Measurements from ENCODE around the gene RCBTB2. TPM values are rescaled to one million over a fixed set of nuclear protein-coding genes. Genes with fewer than 3 reads are reported as not detected.

RCBTB2 gene
- total RNA-seq, 2 experiments from 2014 or later, result 17.0 to 22.5 TPM

GRCh38 chr13:48559638-48560320 lies 26.9 kb upstream of the RCBTB2 start:
- no peak overlapping the region for H3K27ac Mint-ChIP-seq
- ATAC-seq (no peak), DNase-seq (no peak)
- CTCF ChIA-PET, result interaction anchor here (7.0 kb wide), 1 partner anchor 20 kb away, joined by 42 read pairs; no protein-coding TSS in a partner anchor
- peaks cover 17% of the 10 kb centered on the region for H3K27me3 Mint-ChIP-seq
- H3K4me3 Mint-ChIP-seq, result no peak overlapping the region
- H3K4me1 Mint-ChIP-seq, result peaks cover 63% of the 10 kb centered on the region
- H3K9me3 Mint-ChIP-seq (ENCODE audit: low read depth), result peaks cover 25% of the 10 kb centered on the region
- H3K36me3 Mint-ChIP-seq, result peaks cover 55% of the 10 kb centered on the region

GRCh38 chr13:48556817-48557216 lies 23.9 kb upstream of the RCBTB2 start:
- CTCF ChIA-PET, result interaction anchor here (0.7 kb wide), 2 partner anchors 13 to 205 kb away, joined by 3 read pairs; no protein-coding TSS in a partner anchor
- Mint-ChIP-seq H3K4me1 (peaks cover 36% of the 10 kb centered on the region), H3K9me3 (ENCODE audit: low read depth) (peaks cover 34% of the 10 kb centered on the region), H3K27me3 (peaks cover 9% of the 10 kb centered on the region), H3K4me3 (no peak overlapping the region), H3K27ac (no peak overlapping the region), H3K36me3 (peaks cover 63% of the 10 kb centered on the region)
- no peak for DNase-seq
- no peak for ATAC-seq

GRCh38 chr13:48555441-48555840 lies 22.6 kb upstream of the RCBTB2 start:
- DNase-seq, result no peak
- Mint-ChIP-seq H3K27me3 (peaks cover 9% of the 10 kb centered on the region), H3K4me3 (no peak overlapping the region), H3K9me3 (ENCODE audit: low read depth) (peaks cover 40% of the 10 kb centered on the region), H3K27ac (no peak overlapping the region), H3K4me1 (peaks cover 23% of the 10 kb centered on the region), H3K36me3 (peaks cover 71% of the 10 kb centered on the region)
- no peak for ATAC-seq
- CTCF ChIA-PET, result no interaction called here

- peaks cover 29% of the 10 kb centered on the region for H3K9me3 Mint-ChIP-seq (ENCODE audit: low read depth)
- no peak for DNase-seq
- no peaks in the 10 kb centered on the region for H3K4me1 Mint-ChIP-seq
- no peaks in the 10 kb centered on the region for H3K27me3 Mint-ChIP-seq
- CTCF ChIA-PET, result interaction anchor here (1.2 kb wide), 1 partner anchor 9 kb away, joined by 5 read pairs; no protein-coding TSS in a partner anchor
- ATAC-seq, result no peak
- no peak overlapping the region for H3K27ac Mint-ChIP-seq
- peaks cover 47% of the 10 kb centered on the region for H3K36me3 Mint-ChIP-seq
- H3K4me3 Mint-ChIP-seq, result no peak overlapping the region
Measured at GRCh38 chr13:48551329-48551728, 18.4 kb upstream of the RCBTB2 start.

DNA sequence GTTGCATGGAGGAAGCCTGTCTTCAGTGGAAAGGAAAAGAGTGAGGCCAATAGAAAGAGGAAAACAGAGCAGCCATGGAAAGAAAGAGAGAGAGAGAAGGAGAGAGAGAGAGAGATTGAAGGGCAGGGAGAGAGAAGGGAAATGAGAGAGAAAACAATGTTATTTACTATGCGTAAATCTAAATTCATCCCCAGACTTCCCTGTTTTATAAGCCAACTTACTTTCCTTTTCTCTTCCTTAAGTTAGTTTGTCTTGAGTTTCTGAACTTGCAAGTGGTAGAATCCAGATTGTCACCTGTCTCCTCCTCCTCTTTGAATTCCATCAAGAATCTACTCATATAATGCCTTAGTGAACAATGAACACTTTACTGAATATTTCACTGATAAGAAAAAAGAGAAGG lies 16.8 kb upstream of the RCBTB2 start:
- H3K27ac Mint-ChIP-seq, result no peak overlapping the region

DNA sequence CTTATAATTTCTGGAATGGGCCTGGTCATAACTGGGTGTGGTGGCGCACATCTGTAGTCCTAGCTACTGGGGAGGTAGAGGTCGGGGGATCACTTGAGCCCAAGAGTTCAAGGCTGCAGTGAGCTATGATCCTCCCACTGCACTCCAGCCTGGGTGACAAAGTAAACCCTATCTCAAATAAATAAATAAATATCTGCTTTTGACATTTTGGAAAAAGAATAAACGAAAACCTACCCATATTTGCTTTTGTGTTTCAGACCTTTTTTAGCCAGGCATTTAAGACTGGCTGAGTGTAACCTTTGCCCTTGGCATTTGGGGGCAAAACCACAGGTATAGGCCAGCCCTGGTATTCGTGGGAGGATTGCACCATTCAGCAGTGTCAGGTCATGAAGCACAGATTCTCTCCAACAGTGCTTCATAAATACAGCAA lies 14.8 kb upstream of the RCBTB2 start:
- Mint-ChIP-seq H3K36me3 (peaks cover 34% of the 10 kb centered on the region), H3K27me3 (peaks cover 5% of the 10 kb centered on the region), H3K4me1 (no peaks in the 10 kb centered on the region), H3K27ac (no peak overlapping the region), H3K4me3 (no peak overlapping the region), H3K9me3 (ENCODE audit: low read depth) (peaks cover 19% of the 10 kb centered on the region)
- ATAC-seq (no peak), DNase-seq (no peak)
- CTCF ChIA-PET, result interaction anchor here (0.6 to 1.0 kb wide), 2 partner anchors 33 to 171 kb away, joined by 3 read pairs; no protein-coding TSS in a partner anchor

More for the DNA sequence above, 16.8 kb upstream of the RCBTB2 start:
- Mint-ChIP-seq H3K4me1 (no peaks in the 10 kb centered on the region), H3K4me3 (no peak overlapping the region), H3K36me3 (peaks cover 39% of the 10 kb centered on the region), H3K27me3 (no peaks in the 10 kb centered on the region), H3K9me3 (ENCODE audit: low read depth) (peaks cover 22% of the 10 kb centered on the region)
- DNase-seq (no peak), ATAC-seq (no peak)
- CTCF ChIA-PET, result no interaction called here

- ATAC-seq, result no peak
Measured at GRCh38 chr13:48545608-48546007, 12.7 kb upstream of the RCBTB2 start.

GRCh38 chr13:48542581-48543341 lies 9.9 kb upstream of the RCBTB2 start:
- no peaks in the 10 kb centered on the region for H3K4me1 Mint-ChIP-seq

More at GRCh38 chr13:48545608-48546007, 12.7 kb upstream of the RCBTB2 start:
- Mint-ChIP-seq H3K9me3 (ENCODE audit: low read depth) (peaks cover 6% of the 10 kb centered on the region), H3K36me3 (peaks cover 23% of the 10 kb centered on the region), H3K27ac (no peak overlapping the region), H3K4me1 (no peaks in the 10 kb centered on the region), H3K27me3 (peaks cover 5% of the 10 kb centered on the region), H3K4me3 (no peak overlapping the region)
- DNase-seq, result no peak
- CTCF ChIA-PET, result interaction anchor here (1.4 kb wide), 1 partner anchor 11 kb away, joined by 4 read pairs; no protein-coding TSS in a partner anchor

DNA sequence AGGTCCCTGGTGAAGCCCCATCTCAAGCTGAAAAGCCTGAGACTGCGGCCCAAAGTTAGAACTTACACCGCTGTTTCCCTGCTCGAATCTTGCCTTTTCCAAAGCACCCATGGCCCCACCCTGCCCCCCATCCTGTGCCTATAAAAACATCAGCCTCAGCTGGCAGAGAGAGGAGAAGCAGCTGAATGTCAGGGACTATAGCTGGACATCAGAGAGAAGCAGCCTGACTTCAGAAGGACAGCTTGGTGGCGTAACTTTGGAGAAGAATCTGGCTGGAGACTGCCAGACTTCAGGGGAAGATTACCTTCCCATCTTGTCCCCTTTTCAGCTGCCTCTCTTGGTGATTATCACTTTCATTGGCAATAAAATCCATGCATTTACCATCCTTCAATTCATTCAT lies 9.3 kb upstream of the RCBTB2 start:
- H3K27me3 Mint-ChIP-seq, result peaks cover 5% of the 10 kb centered on the region
- CTCF ChIA-PET, result interaction anchor here (1.2 to 1.3 kb wide), 3 partner anchors 10 to 16 kb away, joined by 3 to 5 read pairs (median 4); partner anchors contain the start of gene RCBTB2
- peaks cover 18% of the 10 kb centered on the region for H3K36me3 Mint-ChIP-seq
- H3K4me1 Mint-ChIP-seq, result no peaks in the 10 kb centered on the region
- ATAC-seq (no peak), DNase-seq (no peak)
- no peak overlapping the region for H3K4me3 Mint-ChIP-seq
- H3K27ac Mint-ChIP-seq, result no peak overlapping the region
- H3K9me3 Mint-ChIP-seq (ENCODE audit: low read depth), result peaks cover 3% of the 10 kb centered on the region

More at GRCh38 chr13:48542581-48543341, 9.9 kb upstream of the RCBTB2 start:
- Mint-ChIP-seq H3K36me3 (peaks cover 14% of the 10 kb centered on the region), H3K27me3 (peaks cover 5% of the 10 kb centered on the region), H3K9me3 (ENCODE audit: low read depth) (peaks cover 3% of the 10 kb centered on the region), H3K27ac (no peak overlapping the region), H3K4me3 (no peak overlapping the region)
- CTCF ChIA-PET, result interaction anchor here (1.2 to 1.3 kb wide), 3 partner anchors 9 to 15 kb away, joined by 3 to 5 read pairs (median 4); partner anchors contain the start of gene RCBTB2
- ATAC-seq, result no peak
- no peak for DNase-seq

GRCh38 chr13:48539550-48539949 lies 6.7 kb upstream of the RCBTB2 start:
- Mint-ChIP-seq H3K27me3 (peaks cover 5% of the 10 kb centered on the region), H3K27ac (no peak overlapping the region), H3K36me3 (peaks cover 25% of the 10 kb centered on the region), H3K4me1 (peaks cover 1% of the 10 kb centered on the region), H3K4me3 (no peak overlapping the region), H3K9me3 (ENCODE audit: low read depth) (peaks cover 3% of the 10 kb centered on the region)
- ATAC-seq, result no peak
- CTCF ChIA-PET, result interaction anchor here (0.8 kb wide), 1 partner anchor 19 kb away, joined by 3 read pairs; no protein-coding TSS in a partner anchor
- no peak for DNase-seq

GRCh38 chr13:48536621-48537250 lies 3.9 kb upstream of the RCBTB2 start:
- H3K4me3 Mint-ChIP-seq, result no peak overlapping the region
- H3K27ac Mint-ChIP-seq, result no peak overlapping the region
- ATAC-seq, result no peak
- DNase-seq, result no peak
- H3K4me1 Mint-ChIP-seq, result peaks cover 14% of the 10 kb centered on the region
- H3K27me3 Mint-ChIP-seq, result no peaks in the 10 kb centered on the region
- CTCF ChIA-PET, result no interaction called here
- H3K9me3 Mint-ChIP-seq (ENCODE audit: low read depth), result peaks cover 3% of the 10 kb centered on the region
- H3K36me3 Mint-ChIP-seq, result peaks cover 25% of the 10 kb centered on the region

- H3K27ac Mint-ChIP-seq, result no peak overlapping the region
- no peak for ATAC-seq
- H3K9me3 Mint-ChIP-seq (ENCODE audit: low read depth), result peaks cover 3% of the 10 kb centered on the region
- H3K27me3 Mint-ChIP-seq, result no peaks in the 10 kb centered on the region
- H3K4me3 Mint-ChIP-seq, result no peak overlapping the region
- peaks cover 28% of the 10 kb centered on the region for H3K36me3 Mint-ChIP-seq
- CTCF ChIA-PET, result interaction anchor here (1.3 kb wide), 1 partner anchor 10 kb away, joined by 3 read pairs; no protein-coding TSS in a partner anchor
- H3K4me1 Mint-ChIP-seq, result peaks cover 24% of the 10 kb centered on the region
- DNase-seq, result no peak
Measured at GRCh38 chr13:48535766-48536165, 2.9 kb upstream of the RCBTB2 start.

DNA sequence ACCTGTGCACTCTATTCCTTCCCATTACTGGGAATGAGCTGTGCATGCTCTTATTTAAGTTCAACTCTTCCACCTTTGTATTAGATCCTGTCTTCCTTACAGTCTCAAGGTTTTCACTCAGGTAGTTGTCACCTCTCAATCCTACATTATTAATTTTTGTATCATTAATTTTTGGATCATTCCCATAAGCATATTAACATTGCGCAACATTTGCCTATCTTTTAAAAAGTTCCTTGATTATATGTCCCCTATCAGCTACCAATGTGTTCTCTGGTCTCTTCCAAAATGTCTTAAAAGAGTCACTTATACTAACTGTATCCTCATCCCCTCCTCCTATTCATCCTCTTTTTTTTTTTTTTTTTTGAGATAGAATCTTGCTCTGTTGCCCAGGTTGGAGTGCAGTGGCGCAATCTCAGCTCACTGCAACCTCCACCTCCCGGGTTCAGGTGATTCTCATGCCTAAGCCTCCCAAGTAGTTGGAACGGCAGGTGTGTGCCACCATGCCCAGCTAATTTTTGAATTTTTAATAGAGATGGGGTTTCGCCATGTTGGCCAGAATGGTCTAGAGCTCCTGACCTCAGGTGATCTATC lies 2.1 kb upstream of the RCBTB2 start:
- CTCF ChIA-PET, result interaction anchor here (1.3 to 1.4 kb wide), 2 partner anchors 9 to 11 kb away, joined by 3 to 4 read pairs; no protein-coding TSS in a partner anchor
- no peak for ATAC-seq

More for the DNA sequence above, 2.1 kb upstream of the RCBTB2 start:
- Mint-ChIP-seq H3K36me3 (peaks cover 30% of the 10 kb centered on the region), H3K27ac (no peak overlapping the region), H3K9me3 (ENCODE audit: low read depth) (peaks cover 3% of the 10 kb centered on the region), H3K4me1 (peaks cover 31% of the 10 kb centered on the region), H3K27me3 (no peaks in the 10 kb centered on the region), H3K4me3 (no peak overlapping the region)
- DNase-seq, result no peak

All from activated CD8-positive, alpha-beta memory T cell treated with anti-CD3 and anti-CD28 coated beads, Interleukin-2, amount 10 ng/mL, durations not matched to agents 7 days and 5 days (primary cell).